ENCODE results near the gene TRAPPC11.

The TRAPPC11 gene

DNA sequence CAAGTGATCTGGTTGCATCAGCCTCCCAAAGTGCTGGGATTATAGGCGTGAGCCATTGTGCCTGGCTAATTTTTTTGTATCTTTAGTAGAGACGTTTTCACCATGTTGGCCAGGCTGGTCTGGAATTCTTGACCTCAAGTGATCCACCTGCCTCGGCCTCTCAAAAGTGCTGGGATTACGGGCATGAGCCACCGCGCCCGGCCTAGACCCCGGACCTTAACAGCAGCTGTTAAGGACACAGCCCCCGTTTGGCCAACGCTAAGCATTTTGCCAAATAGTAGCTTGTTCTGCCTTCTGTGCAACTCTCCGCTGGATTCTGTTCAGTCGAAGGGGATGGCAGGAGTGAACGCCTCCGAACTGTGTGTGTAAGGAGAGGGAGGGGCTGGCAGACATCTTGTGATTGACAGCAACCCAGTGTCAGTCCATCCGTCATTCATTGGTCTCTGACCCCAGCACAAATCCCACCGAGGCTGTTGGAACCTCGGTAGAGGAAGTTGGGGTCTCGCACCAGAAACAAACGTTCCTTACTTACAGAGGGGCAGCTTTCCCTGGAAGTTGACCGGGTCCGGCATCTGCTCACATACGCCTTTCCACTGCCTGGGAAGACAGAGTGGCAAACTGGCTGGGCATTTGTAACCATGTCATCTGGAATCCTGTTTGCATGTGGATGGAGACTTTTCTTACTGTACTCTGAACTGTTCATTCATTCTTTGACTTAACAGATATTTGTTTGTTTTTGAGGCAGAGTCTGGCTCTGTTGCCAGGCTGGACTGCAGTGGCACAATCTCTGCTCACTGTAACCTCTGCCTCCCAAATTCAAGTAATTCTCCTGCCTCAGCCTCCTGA is 69.4 kb downstream of the TRAPPC11 start:
- no peak for TF ChIP-seq MYC (IDR thresholded peaks at IDR 0.05; ENCODE audit: low read depth, low read length)
- TF ChIP-seq, protein P1, sequence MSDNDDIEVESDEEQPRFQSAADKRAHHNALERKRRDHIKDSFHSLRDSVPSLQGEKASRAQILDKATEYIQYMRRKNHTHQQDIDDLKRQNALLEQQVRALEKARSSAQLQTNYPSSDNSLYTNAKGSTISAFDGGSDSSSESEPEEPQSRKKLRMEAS (IDR thresholded peaks at IDR 0.05; ENCODE audit: low read depth, low read length): no peak
- TF ChIP-seq POLR2A (IDR thresholded peaks at IDR 0.05; ENCODE audit: extremely low read depth, insufficient read length): no peak
- TF ChIP-seq, protein P2, sequence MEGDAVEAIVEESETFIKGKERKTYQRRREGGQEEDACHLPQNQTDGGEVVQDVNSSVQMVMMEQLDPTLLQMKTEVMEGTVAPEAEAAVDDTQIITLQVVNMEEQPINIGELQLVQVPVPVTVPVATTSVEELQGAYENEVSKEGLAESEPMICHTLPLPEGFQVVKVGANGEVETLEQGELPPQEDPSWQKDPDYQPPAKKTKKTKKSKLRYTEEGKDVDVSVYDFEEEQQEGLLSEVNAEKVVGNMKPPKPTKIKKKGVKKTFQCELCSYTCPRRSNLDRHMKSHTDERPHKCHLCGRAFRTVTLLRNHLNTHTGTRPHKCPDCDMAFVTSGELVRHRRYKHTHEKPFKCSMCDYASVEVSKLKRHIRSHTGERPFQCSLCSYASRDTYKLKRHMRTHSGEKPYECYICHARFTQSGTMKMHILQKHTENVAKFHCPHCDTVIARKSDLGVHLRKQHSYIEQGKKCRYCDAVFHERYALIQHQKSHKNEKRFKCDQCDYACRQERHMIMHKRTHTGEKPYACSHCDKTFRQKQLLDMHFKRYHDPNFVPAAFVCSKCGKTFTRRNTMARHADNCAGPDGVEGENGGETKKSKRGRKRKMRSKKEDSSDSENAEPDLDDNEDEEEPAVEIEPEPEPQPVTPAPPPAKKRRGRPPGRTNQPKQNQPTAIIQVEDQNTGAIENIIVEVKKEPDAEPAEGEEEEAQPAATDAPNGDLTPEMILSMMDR (IDR thresholded peaks at IDR 0.05; ENCODE audit: low read depth, low read length): no peak
- no peak for DNase-seq (ENCODE audit: low read depth)
- no peak overlapping the region for H3K4me3 ChIP-seq (ENCODE audit: low read depth, low read length)

DNA sequence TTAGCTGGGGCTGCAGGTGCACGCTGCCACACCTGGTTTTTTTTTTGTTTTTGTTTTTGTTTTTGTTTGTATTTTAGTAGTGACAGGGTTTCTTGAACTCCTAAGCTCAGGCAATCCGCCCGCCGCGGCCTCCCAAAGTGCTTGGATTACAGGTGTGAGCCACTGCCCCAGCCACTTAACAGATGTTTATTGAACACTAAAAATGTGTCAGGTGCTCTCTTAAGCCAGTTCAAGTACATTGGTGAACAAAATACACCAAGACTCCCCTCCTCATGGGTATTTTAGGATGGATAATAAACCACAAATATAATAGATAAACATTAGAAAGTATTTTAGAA is 69.9 kb downstream of the TRAPPC11 start:
- H3K4me3 ChIP-seq (ENCODE audit: low read depth, low read length): no peak overlapping the region
- no peak for DNase-seq (ENCODE audit: low read depth)

DNA sequence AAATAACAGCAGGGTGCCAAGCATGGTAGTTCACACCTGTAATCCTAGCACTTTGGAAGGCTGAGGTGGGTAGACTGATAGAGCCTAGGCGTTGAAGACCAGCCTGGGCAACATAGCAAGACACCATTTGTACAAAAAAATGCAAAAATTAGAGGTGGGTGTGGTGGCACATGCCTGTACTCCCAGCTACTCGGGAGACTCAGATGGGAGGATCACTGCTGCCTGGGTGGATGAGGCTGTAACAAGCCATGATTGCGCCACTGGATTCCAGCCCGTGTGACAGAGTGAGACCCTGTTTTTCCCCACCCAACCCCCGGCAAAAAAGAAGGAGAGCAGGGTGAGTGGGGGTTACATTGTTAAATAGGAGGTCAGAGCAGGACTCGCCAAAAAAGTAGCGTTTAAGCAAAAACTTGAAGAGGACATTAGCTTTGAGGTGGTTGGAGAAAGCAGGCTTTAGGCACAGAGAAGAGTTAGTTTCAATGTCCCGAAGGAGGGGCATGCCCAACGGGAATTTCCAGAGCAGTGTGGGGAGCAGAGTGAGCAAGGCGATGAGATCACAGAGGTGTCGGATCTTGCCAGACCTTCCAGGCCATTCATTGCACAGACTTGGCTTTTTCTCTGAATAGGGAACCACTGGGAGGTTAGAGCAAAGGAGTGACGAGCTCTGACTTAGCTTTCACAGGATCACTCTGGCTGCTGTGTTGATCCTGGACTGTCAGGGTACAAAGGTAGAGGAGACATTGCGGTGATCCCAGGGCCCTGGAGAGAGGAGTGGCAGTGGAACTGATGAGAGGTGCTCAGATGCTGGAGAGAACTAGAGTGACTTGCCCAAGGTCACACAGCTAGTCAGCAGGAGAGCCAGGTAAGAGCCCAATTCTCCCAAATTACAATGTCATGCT is 70.6 kb downstream of the TRAPPC11 start:
- no peak for DNase-seq (ENCODE audit: low read depth)
- TF ChIP-seq POLR2A (IDR thresholded peaks at IDR 0.05; ENCODE audit: extremely low read depth, insufficient read length) (no peak), MYC (IDR thresholded peaks at IDR 0.05; ENCODE audit: low read depth, low read length) (no peak)
- TF ChIP-seq, protein P2 (IDR thresholded peaks at IDR 0.05; ENCODE audit: low read depth, low read length): no peak
- TF ChIP-seq, protein P1 (IDR thresholded peaks at IDR 0.05; ENCODE audit: low read depth, low read length): no peak
- no peak overlapping the region for H3K4me3 ChIP-seq (ENCODE audit: low read depth, low read length)

More for the DNA sequence above, 69.9 kb downstream of the TRAPPC11 start:
- TF ChIP-seq, protein P1 (IDR thresholded peaks at IDR 0.05; ENCODE audit: low read depth, low read length): no peak
- TF ChIP-seq, protein P2 (IDR thresholded peaks at IDR 0.05; ENCODE audit: low read depth, low read length): no peak
- TF ChIP-seq MYC (IDR thresholded peaks at IDR 0.05; ENCODE audit: low read depth, low read length) (no peak), POLR2A (IDR thresholded peaks at IDR 0.05; ENCODE audit: extremely low read depth, insufficient read length) (no peak)

DNA sequence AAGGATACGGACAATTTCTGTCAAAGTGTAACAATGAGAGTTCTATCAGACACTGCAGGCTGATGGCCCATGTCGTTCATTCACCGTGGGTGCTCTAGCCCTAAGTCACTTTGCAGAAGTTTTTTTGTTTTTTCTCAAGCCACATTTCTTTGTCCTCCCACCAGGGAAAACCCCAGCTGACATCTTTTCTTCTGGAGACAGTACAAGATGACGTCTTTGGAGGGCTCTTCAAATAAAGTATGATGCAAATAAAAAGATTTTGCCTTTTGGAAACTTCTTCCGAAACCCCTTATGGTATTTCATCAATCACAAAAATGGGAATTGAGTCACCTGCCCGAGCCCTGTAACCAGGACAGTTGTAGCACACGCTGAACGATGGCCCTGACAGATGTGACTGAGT is 73.2 kb downstream of the TRAPPC11 start:
- TF ChIP-seq POLR2A (IDR thresholded peaks at IDR 0.05; ENCODE audit: extremely low read depth, insufficient read length) (no peak), MYC (IDR thresholded peaks at IDR 0.05; ENCODE audit: low read depth, low read length) (no peak)
- TF ChIP-seq, protein P1 (IDR thresholded peaks at IDR 0.05; ENCODE audit: low read depth, low read length): no peak
- TF ChIP-seq, protein P2 (IDR thresholded peaks at IDR 0.05; ENCODE audit: low read depth, low read length): no peak
- no peak for DNase-seq (ENCODE audit: low read depth)
- H3K4me3 ChIP-seq (ENCODE audit: low read depth, low read length): no peak overlapping the region

DNA sequence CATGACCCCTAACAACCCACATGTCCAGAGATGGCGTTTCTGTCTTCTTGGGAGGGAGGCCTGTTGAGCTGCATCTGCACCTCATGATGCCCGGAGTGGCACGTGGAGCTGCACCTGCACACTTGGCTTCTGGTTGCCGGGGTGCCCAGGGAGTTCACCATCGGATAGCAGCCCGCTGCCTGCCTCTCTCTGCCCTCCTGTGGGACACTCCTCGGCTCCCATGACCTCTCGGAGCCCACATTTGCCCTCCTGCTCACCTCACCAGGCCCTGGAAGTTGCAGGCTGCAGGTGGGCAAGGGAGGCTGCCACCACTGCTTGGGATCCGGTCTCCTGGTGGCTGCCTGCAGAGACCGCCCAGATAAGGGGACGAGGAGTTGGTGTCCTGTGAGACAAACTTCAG is 74.1 kb downstream of the TRAPPC11 start:
- no peak overlapping the region for H3K4me3 ChIP-seq (ENCODE audit: low read depth, low read length)
- TF ChIP-seq MYC (IDR thresholded peaks at IDR 0.05; ENCODE audit: low read depth, low read length): no peak
- TF ChIP-seq, protein P1 (IDR thresholded peaks at IDR 0.05; ENCODE audit: low read depth, low read length): no peak
- TF ChIP-seq, protein P2 (IDR thresholded peaks at IDR 0.05; ENCODE audit: low read depth, low read length): no peak
- TF ChIP-seq POLR2A (IDR thresholded peaks at IDR 0.05; ENCODE audit: extremely low read depth, insufficient read length): no peak
- DNase-seq (ENCODE audit: low read depth): no peak
